WTC11 (cell line): Measurements from ENCODE around the gene PSMB9. TPM values are rescaled to one million over a fixed set of nuclear protein-coding genes. Genes with fewer than 3 reads are reported as not detected.

Experiments used
- ATAC-seq: fragments of 200-7000 bp; cut with Tn5 transposase; 2 replicates; pipeline ENCODE4 v1.10.0; 2021; ENCODE audit warnings: mild to moderate bottlenecking, moderate library complexity
- CTCF ChIA-PET: fragments of 300-600 bp; sonication (Branson Sonifier 250); formaldehyde crosslinking; loops from one replicate; lab custom pipeline; 2021; ENCODE audit warnings: antibody characterized with exemption; lab: Charles Lee
- POLR2A ChIA-PET: fragments of 350-600 bp; sonication (Branson Sonifier 250); formaldehyde crosslinking; loops from one replicate; lab custom pipeline; 2021; ENCODE audit warnings: antibody characterized with exemption; lab: Charles Lee
- DNase-seq: peaks from one replicate; pipeline ENCODE4 v3.0.0; 2021; ENCODE audit warnings: low spot score
- H3K27ac Mint-ChIP-seq: 2 replicates; pipeline ENCODE4 v1.8.0; 2021; ENCODE audit warnings: mixed read lengths
- H3K27me3 Mint-ChIP-seq: 2 replicates; pipeline ENCODE4 v1.8.0; 2021; ENCODE audit warnings: low read depth, mild to moderate bottlenecking, moderate library complexity, mixed read lengths
- H3K36me3 Mint-ChIP-seq: 2 replicates; pipeline ENCODE4 v1.8.0; 2021; ENCODE audit warnings: mixed read lengths
- H3K4me1 Mint-ChIP-seq: 2 replicates; pipeline ENCODE4 v1.8.0; 2022; ENCODE audit warnings: mixed read lengths
- H3K4me3 Mint-ChIP-seq: 2 replicates; pipeline ENCODE4 v1.8.0; 2021; ENCODE audit warnings: mild to moderate bottlenecking, moderate library complexity, mixed read lengths
- H3K9me3 Mint-ChIP-seq: 2 replicates; pipeline ENCODE4 v1.8.0; 2021; ENCODE audit warnings: mixed read lengths
- CBFB ChIP-seq: sonication (generic); formaldehyde crosslinking; IDR thresholded peaks from 2 replicates; pipeline ENCODE4 v1.8.1; 2022; ENCODE audit warnings: mild to moderate bottlenecking, low read depth, missing genetic modification reagents
- CREM ChIP-seq: sonication (generic); formaldehyde crosslinking; IDR thresholded peaks from 2 replicates; pipeline ENCODE4 v1.8.1; 2022; ENCODE audit warnings: mild to moderate bottlenecking, missing genetic modification reagents, moderate library complexity
- ELF4 ChIP-seq: sonication (generic); formaldehyde crosslinking; IDR thresholded peaks from 2 replicates; pipeline ENCODE4 v1.8.1; 2022; ENCODE audit warnings: low read depth, mild to moderate bottlenecking, moderate library complexity, missing genetic modification reagents
- EMX1 ChIP-seq: fragments of 250-450 bp; sonication (Bioruptor Pico); IDR thresholded peaks from 2 replicates; pipeline ENCODE4 v1.8.0; 2021; ENCODE audit warnings: mild to moderate bottlenecking
- FOXK1 ChIP-seq: sonication (generic); formaldehyde crosslinking; IDR thresholded peaks from 2 replicates; pipeline ENCODE4 v1.8.0; 2022; ENCODE audit warnings: mild to moderate bottlenecking, moderate library complexity, missing genetic modification reagents
- FOXP1 ChIP-seq: sonication (generic); formaldehyde crosslinking; IDR thresholded peaks from 2 replicates; pipeline ENCODE4 v1.8.0; 2022; ENCODE audit warnings: missing genetic modification reagents, mild to moderate bottlenecking, moderate library complexity, borderline replicate concordance
- GTF2I ChIP-seq: fragments of 250-450 bp; sonication (Bioruptor Pico); conservative IDR thresholded peaks from 2 replicates; pipeline ENCODE4 v1.4.0; 2021; ENCODE audit warnings: mild to moderate bottlenecking
- HMGA2 ChIP-seq: fragments of 250-450 bp; sonication (Bioruptor Pico); IDR thresholded peaks from 2 replicates; pipeline ENCODE4 v1.4.0; 2021; ENCODE audit warnings: mild to moderate bottlenecking, moderate library complexity
- NFE2L1 ChIP-seq: sonication (generic); formaldehyde crosslinking; IDR thresholded peaks from 2 replicates; pipeline ENCODE4 v1.8.1; 2023; ENCODE audit warnings: missing genetic modification reagents
- NR1H2 ChIP-seq: sonication (generic); formaldehyde crosslinking; IDR thresholded peaks from 2 replicates; pipeline ENCODE4 v1.9.0; 2021; ENCODE audit warnings: mild to moderate bottlenecking, moderate library complexity, missing genetic modification reagents
- NR2C2 ChIP-seq: sonication (generic); formaldehyde crosslinking; IDR thresholded peaks from 2 replicates; pipeline ENCODE4 v1.8.0; 2022; ENCODE audit warnings: mild to moderate bottlenecking, missing genetic modification reagents
- PRRX2 ChIP-seq: fragments of 250-450 bp; sonication (Bioruptor Pico); IDR thresholded peaks from 2 replicates; pipeline ENCODE4 v1.8.0; 2021; ENCODE audit warnings: mild to moderate bottlenecking
- RORB ChIP-seq: fragments of 250-450 bp; sonication (Bioruptor Pico); IDR thresholded peaks from 2 replicates; pipeline ENCODE4 v1.9.0; 2021; ENCODE audit warnings: mild to moderate bottlenecking
- SMAD4 ChIP-seq: sonication (generic); formaldehyde crosslinking; IDR thresholded peaks from 2 replicates; pipeline ENCODE4 v1.8.0; 2022; ENCODE audit warnings: mild to moderate bottlenecking, missing genetic modification reagents
- SOX15 ChIP-seq: fragments of 250-450 bp; sonication (Bioruptor Pico); IDR thresholded peaks from 2 replicates; pipeline ENCODE4 v1.9.0; 2021; ENCODE audit warnings: mild to moderate bottlenecking
- TP53 ChIP-seq: sonication (generic); formaldehyde crosslinking; IDR thresholded peaks from 2 replicates; pipeline ENCODE4 v1.8.1; 2023; ENCODE audit warnings: mild to moderate bottlenecking, missing genetic modification reagents
- ZNF138 ChIP-seq: sonication (generic); formaldehyde crosslinking; conservative IDR thresholded peaks from 2 replicates; pipeline ENCODE4 v1.8.1; 2022; ENCODE audit warnings: mild to moderate bottlenecking, moderate library complexity, missing genetic modification reagents
- ZNF219 ChIP-seq: sonication (generic); formaldehyde crosslinking; IDR thresholded peaks from 2 replicates; pipeline ENCODE4 v1.8.0; 2023; ENCODE audit warnings: missing genetic modification reagents, mild to moderate bottlenecking, borderline replicate concordance
- ZNF416 ChIP-seq: fragments of 250-450 bp; sonication (Bioruptor Pico); IDR thresholded peaks from 2 replicates; pipeline ENCODE4 v1.9.0; 2021; ENCODE audit warnings: mild to moderate bottlenecking, inconsistent platforms
- total RNA-seq: library from RNA; stranded (reverse); gene quantifications from 3 replicates; pipeline ENCODE4 v1.2.3, GENCODE V29; 2021
- TF ChIP-seq, protein P1 (sequence below): sonication (generic); formaldehyde crosslinking; IDR thresholded peaks from 2 replicates; pipeline ENCODE4 v1.8.1; 2023; ENCODE audit warnings: mild to moderate bottlenecking, missing genetic modification reagents, borderline replicate concordance
- TF ChIP-seq, protein P2 (sequence below): fragments of 250-450 bp; sonication (Bioruptor Pico); IDR thresholded peaks from 2 replicates; pipeline ENCODE4 v1.9.0; 2021; ENCODE audit warnings: mild to moderate bottlenecking
- TF ChIP-seq, protein P3 (sequence below): sonication (generic); formaldehyde crosslinking; IDR thresholded peaks from 2 replicates; pipeline ENCODE4 v1.8.0; 2022; ENCODE audit warnings: mild to moderate bottlenecking, missing genetic modification reagents
- TF ChIP-seq, protein P4 (sequence below): sonication (generic); formaldehyde crosslinking; IDR thresholded peaks from 2 replicates; pipeline ENCODE4 v1.8.1; 2022; ENCODE audit warnings: mild to moderate bottlenecking, missing genetic modification reagents, moderate library complexity, borderline replicate concordance
- TF ChIP-seq, protein P5 (sequence below): sonication (generic); formaldehyde crosslinking; IDR thresholded peaks from 2 replicates; pipeline ENCODE4 v1.8.1; 2022; ENCODE audit warnings: mild to moderate bottlenecking, moderate library complexity, missing genetic modification reagents
- TF ChIP-seq, protein P6 (sequence below): sonication (generic); formaldehyde crosslinking; IDR thresholded peaks from 2 replicates; pipeline ENCODE4 v1.8.1; 2022; ENCODE audit warnings: missing genetic modification reagents, borderline replicate concordance

PSMB9 gene
- total RNA-seq, 1 experiment from 2014 or later = 1.8 TPM

DNA sequence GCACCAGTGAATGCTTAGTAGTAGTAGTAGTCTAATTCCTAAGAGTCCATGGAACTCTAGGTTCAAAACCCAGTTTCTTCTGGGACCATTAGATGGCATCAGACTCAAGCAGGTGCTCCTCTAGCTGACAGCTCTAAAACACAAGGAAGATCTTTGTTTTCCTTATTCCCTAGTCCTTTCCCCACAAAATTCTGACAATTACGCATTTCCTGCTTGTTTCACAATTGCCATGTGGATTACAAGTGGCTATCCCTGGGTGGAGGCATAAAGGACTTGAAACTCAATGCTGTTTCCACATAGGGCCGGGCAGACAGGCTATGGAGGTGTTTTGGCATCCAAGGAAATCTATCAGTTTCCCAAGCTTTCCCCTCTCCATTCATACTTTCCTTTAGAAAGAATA is 28.0 kb upstream of the PSMB9 start (continued):
- TF ChIP-seq, protein P1, sequence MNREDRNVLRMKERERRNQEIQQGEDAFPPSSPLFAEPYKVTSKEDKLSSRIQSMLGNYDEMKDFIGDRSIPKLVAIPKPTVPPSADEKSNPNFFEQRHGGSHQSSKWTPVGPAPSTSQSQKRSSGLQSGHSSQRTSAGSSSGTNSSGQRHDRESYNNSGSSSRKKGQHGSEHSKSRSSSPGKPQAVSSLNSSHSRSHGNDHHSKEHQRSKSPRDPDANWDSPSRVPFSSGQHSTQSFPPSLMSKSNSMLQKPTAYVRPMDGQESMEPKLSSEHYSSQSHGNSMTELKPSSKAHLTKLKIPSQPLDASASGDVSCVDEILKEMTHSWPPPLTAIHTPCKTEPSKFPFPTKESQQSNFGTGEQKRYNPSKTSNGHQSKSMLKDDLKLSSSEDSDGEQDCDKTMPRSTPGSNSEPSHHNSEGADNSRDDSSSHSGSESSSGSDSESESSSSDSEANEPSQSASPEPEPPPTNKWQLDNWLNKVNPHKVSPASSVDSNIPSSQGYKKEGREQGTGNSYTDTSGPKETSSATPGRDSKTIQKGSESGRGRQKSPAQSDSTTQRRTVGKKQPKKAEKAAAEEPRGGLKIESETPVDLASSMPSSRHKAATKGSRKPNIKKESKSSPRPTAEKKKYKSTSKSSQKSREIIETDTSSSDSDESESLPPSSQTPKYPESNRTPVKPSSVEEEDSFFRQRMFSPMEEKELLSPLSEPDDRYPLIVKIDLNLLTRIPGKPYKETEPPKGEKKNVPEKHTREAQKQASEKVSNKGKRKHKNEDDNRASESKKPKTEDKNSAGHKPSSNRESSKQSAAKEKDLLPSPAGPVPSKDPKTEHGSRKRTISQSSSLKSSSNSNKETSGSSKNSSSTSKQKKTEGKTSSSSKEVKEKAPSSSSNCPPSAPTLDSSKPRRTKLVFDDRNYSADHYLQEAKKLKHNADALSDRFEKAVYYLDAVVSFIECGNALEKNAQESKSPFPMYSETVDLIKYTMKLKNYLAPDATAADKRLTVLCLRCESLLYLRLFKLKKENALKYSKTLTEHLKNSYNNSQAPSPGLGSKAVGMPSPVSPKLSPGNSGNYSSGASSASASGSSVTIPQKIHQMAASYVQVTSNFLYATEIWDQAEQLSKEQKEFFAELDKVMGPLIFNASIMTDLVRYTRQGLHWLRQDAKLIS (CRISPR knock-in tag) = no peak
- no peak for TF ChIP-seq NR1H2 (CRISPR knock-in tag)
- no peak for TF ChIP-seq CBFB (CRISPR knock-in tag)
- TF ChIP-seq HMGA2 (CRISPR knock-in tag) = no peak
- TF ChIP-seq, protein P2, sequence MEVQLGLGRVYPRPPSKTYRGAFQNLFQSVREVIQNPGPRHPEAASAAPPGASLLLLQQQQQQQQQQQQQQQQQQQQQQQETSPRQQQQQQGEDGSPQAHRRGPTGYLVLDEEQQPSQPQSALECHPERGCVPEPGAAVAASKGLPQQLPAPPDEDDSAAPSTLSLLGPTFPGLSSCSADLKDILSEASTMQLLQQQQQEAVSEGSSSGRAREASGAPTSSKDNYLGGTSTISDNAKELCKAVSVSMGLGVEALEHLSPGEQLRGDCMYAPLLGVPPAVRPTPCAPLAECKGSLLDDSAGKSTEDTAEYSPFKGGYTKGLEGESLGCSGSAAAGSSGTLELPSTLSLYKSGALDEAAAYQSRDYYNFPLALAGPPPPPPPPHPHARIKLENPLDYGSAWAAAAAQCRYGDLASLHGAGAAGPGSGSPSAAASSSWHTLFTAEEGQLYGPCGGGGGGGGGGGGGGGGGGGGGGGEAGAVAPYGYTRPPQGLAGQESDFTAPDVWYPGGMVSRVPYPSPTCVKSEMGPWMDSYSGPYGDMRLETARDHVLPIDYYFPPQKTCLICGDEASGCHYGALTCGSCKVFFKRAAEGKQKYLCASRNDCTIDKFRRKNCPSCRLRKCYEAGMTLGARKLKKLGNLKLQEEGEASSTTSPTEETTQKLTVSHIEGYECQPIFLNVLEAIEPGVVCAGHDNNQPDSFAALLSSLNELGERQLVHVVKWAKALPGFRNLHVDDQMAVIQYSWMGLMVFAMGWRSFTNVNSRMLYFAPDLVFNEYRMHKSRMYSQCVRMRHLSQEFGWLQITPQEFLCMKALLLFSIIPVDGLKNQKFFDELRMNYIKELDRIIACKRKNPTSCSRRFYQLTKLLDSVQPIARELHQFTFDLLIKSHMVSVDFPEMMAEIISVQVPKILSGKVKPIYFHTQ (CRISPR knock-in tag) = no peak
- no peak for TF ChIP-seq NR2C2 (CRISPR knock-in tag)
- TF ChIP-seq EMX1 (CRISPR knock-in tag) = no peak
- no peak for TF ChIP-seq SMAD4

DNA sequence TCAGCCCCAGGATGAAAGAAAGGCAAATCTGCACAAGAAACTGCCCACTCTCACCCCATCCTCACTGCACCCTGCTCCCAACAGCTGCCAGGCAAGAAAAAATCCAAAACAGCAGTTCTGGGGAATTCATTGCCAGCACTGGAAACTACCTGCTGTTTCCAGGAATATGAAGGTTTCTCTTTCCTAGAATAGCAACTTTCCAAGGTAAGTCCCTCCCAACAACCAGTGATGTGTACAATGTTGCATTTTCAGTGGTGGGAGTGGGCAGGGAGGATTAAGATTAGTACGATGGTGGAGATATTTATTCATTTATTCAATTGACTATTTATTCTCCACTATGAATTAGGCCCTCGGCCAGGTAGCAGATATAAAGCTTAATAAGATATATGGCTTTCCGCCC is 27.0 kb upstream of the PSMB9 start:
- Mint-ChIP-seq H3K4me1 (peaks cover 9% of the 10 kb centered on the region), H3K27me3 (no peaks in the 10 kb centered on the region), H3K27ac (no peak overlapping the region), H3K36me3 (peaks cover 7% of the 10 kb centered on the region; the same call in 1 of the 2 replicates), H3K9me3 (no peaks in the 10 kb centered on the region), H3K4me3 (no peak overlapping the region)
- ATAC-seq = no peak
- no peak for DNase-seq
- TF ChIP-seq, protein P3, sequence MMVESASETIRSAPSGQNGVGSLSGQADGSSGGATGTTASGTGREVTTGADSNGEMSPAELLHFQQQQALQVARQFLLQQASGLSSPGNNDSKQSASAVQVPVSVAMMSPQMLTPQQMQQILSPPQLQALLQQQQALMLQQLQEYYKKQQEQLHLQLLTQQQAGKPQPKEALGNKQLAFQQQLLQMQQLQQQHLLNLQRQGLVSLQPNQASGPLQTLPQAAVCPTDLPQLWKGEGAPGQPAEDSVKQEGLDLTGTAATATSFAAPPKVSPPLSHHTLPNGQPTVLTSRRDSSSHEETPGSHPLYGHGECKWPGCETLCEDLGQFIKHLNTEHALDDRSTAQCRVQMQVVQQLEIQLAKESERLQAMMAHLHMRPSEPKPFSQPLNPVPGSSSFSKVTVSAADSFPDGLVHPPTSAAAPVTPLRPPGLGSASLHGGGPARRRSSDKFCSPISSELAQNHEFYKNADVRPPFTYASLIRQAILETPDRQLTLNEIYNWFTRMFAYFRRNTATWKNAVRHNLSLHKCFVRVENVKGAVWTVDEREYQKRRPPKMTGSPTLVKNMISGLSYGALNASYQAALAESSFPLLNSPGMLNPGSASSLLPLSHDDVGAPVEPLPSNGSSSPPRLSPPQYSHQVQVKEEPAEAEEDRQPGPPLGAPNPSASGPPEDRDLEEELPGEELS (CRISPR knock-in tag) = no peak
- TF ChIP-seq EMX1 (CRISPR knock-in tag) = no peak
- no peak for TF ChIP-seq NFE2L1 (CRISPR knock-in tag)
- TF ChIP-seq GTF2I (CRISPR knock-in tag) = no peak
- TF ChIP-seq ZNF138 = no peak
- TF ChIP-seq, protein P4, sequence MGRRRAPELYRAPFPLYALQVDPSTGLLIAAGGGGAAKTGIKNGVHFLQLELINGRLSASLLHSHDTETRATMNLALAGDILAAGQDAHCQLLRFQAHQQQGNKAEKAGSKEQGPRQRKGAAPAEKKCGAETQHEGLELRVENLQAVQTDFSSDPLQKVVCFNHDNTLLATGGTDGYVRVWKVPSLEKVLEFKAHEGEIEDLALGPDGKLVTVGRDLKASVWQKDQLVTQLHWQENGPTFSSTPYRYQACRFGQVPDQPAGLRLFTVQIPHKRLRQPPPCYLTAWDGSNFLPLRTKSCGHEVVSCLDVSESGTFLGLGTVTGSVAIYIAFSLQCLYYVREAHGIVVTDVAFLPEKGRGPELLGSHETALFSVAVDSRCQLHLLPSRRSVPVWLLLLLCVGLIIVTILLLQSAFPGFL (CRISPR knock-in tag) = no peak
- TF ChIP-seq, protein P5, sequence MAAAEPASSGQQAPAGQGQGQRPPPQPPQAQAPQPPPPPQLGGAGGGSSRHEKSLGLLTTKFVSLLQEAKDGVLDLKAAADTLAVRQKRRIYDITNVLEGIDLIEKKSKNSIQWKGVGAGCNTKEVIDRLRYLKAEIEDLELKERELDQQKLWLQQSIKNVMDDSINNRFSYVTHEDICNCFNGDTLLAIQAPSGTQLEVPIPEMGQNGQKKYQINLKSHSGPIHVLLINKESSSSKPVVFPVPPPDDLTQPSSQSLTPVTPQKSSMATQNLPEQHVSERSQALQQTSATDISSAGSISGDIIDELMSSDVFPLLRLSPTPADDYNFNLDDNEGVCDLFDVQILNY (CRISPR knock-in tag) = no peak
- TF ChIP-seq ELF4 (CRISPR knock-in tag) = no peak
- TF ChIP-seq HMGA2 (CRISPR knock-in tag) = no peak
- TF ChIP-seq FOXP1 (CRISPR knock-in tag) = no peak
- TF ChIP-seq RORB (CRISPR knock-in tag) = no peak
- no peak for TF ChIP-seq PRRX2
- TF ChIP-seq ZNF416 = no peak
- no peak for TF ChIP-seq SOX15 (CRISPR knock-in tag)
- TF ChIP-seq, protein P6, sequence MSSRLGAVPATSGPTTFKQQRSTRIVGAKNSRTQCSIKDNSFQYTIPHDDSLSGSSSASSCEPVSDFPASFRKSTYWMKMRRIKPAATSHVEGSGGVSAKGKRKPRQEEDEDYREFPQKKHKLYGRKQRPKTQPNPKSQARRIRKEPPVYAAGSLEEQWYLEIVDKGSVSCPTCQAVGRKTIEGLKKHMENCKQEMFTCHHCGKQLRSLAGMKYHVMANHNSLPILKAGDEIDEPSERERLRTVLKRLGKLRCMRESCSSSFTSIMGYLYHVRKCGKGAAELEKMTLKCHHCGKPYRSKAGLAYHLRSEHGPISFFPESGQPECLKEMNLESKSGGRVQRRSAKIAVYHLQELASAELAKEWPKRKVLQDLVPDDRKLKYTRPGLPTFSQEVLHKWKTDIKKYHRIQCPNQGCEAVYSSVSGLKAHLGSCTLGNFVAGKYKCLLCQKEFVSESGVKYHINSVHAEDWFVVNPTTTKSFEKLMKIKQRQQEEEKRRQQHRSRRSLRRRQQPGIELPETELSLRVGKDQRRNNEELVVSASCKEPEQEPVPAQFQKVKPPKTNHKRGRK (CRISPR knock-in tag) = no peak
- no peak for TF ChIP-seq CREM (CRISPR knock-in tag)
- TF ChIP-seq FOXK1 (CRISPR knock-in tag) = no peak
- no peak for TF ChIP-seq ZNF219 (CRISPR knock-in tag)
- no peak for TF ChIP-seq SMAD4
- no peak for TF ChIP-seq TP53
- ChIA-PET CTCF (interaction anchor here (0.8 to 4.7 kb wide), 8 partner anchors 11 to 127 kb away, joined by 3 to 82 read pairs (median 10); partner anchors contain the start of genes HLA-DMA, TAP1 and TAP2), POLR2A (interaction anchor here (1.2 kb wide), 1 partner anchor 11 kb away, joined by 4 read pairs; the partner anchor contains the start of gene TAP2)
